HUES6 (cell line): ENCODE measurements around the gene SAMD10.
"Not testable (repeated sequence)": the region's sequence is repeated elsewhere in the genome, so short reads cannot be mapped to it uniquely, and the experiment has no call there.

Experiments
- H3K27ac ChIP-seq: 2 replicates; pipeline ENCODE4 v1.7.0; 2013; ENCODE audit warnings: low read depth, mild to moderate bottlenecking, low read length, inconsistent platforms
- H3K27me3 ChIP-seq: 2 replicates; pipeline ENCODE4 v1.6.1; 2013; ENCODE audit warnings: low read length; ENCODE audit not compliant: control insufficient read depth, insufficient read depth
- H3K36me3 ChIP-seq: 2 replicates; pipeline ENCODE4 v1.6.1; 2013; ENCODE audit warnings: low read length; ENCODE audit not compliant: control insufficient read depth, insufficient read depth
- H3K4me1 ChIP-seq: 2 replicates; pipeline ENCODE4 v1.6.1; 2013; ENCODE audit warnings: low read length; ENCODE audit not compliant: control insufficient read depth, insufficient read depth
- H3K4me3 ChIP-seq: 2 replicates; pipeline ENCODE4 v1.5.1; 2013; ENCODE audit warnings: low read depth, low read length
- H3K9ac ChIP-seq: one replicate; pipeline ENCODE4 v1.6.1; 2013; ENCODE audit warnings: mild to moderate bottlenecking, low read length
- H3K9me3 ChIP-seq: 2 replicates; pipeline ENCODE4 v1.6.1; 2013; ENCODE audit warnings: low read depth, low read length; ENCODE audit not compliant: control insufficient read depth, insufficient read depth

The SAMD10 gene

GRCh38 chr20:63932606-63933160 lies 46.8 kb downstream of the SAMD10 start:
- Histone ChIP-seq H3K9me3 (no peaks in the 10 kb centered on the region), H3K4me1 (no peaks in the 10 kb centered on the region), H3K27me3 (no peaks in the 10 kb centered on the region), H3K9ac (no peak overlapping the region), H3K27ac (no peak overlapping the region), H3K4me3 (no peak overlapping the region), H3K36me3 (peaks cover 61% of the 10 kb centered on the region)

GRCh38 chr20:63931735-63932134 lies 47.7 kb downstream of the SAMD10 start:
- Histone ChIP-seq H3K27me3 (no peaks in the 10 kb centered on the region), H3K4me1 (no peaks in the 10 kb centered on the region), H3K27ac (no peak overlapping the region), H3K36me3 (peaks cover 65% of the 10 kb centered on the region), H3K4me3 (no peak overlapping the region), H3K9ac (no peak overlapping the region), H3K9me3 (no peaks in the 10 kb centered on the region)

DNA sequence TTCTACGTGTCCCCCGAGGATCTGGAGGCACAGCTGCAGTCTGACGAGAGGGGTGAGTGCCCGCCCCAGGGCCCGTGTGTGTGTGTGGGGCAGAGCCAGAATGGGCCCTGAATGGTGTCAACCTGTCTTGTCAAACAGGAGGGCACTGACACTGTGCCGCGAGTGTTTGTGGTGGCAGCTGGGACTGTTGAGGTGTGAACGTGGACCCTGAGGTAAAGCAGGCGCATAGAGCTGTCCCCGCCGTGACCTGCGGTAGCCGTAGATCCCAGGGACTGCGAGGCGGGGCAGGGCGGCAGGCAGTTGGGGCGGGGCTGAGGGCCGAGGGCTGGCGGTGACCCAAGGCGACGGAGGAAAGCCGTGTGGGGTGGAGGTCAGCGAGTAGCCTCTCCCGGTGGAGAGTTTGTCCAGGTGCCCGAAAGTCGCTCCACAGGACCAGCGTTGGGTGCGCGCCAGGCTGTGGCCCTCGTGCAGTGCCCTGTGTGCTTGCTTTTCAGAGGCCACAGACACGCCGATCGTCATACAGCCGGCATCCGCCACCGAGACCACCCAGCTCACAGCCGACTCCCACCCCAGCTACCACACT lies 48.4 kb downstream of the SAMD10 start:
- Histone ChIP-seq H3K27ac (no peak overlapping the region), H3K4me3 (no peak overlapping the region), H3K9ac (no peak overlapping the region), H3K9me3 (no peaks in the 10 kb centered on the region), H3K36me3 (peaks cover 67% of the 10 kb centered on the region), H3K27me3 (no peaks in the 10 kb centered on the region), H3K4me1 (no peaks in the 10 kb centered on the region)

DNA sequence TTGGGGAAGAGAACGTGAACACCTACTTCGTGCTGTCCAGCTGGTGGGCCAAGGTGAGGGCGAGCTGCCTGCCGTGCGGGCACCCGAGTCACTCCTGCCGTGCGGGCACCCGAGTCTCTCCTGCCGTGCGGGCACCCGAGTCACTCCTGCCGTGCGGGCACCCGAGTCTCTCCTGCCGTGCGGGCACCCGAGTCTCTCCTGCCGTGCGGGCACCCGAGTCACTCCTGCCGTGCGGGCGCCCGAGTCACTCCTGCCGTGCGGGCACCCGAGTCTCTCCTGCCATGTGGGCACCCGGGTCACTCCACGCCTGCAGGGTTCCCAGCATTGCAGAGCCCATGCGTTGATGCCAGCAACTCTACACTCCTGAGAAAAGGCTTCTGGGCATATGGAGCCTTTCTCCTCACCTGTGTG lies 50.0 kb downstream of the SAMD10 start:
- H3K36me3 ChIP-seq = peaks cover 60% of the 10 kb centered on the region
- H3K27ac ChIP-seq, H3K4me1 ChIP-seq: not testable (repeated sequence)

DNA sequence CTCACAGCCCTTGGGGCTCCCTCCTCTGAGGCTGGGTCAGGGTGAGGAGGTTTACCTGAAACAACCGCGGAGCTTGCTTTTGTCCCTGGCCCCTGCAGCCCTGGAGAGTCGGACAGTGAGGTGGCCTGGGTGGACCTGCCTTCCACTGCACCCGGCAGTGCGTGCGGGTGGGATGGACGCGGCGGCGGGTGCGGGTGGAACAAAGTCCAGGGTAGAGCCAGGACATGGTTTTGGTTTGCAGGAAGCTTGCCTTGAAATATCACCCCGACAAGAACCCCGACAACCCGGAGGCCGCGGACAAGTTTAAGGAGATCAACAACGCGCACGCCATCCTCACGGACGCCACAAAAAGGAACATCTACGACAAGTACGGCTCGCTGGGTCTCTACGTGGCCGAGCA lies 50.4 kb downstream of the SAMD10 start:
- Histone ChIP-seq H3K9ac (no peak overlapping the region), H3K27ac (no peak overlapping the region), H3K27me3 (no peaks in the 10 kb centered on the region), H3K4me1 (no peaks in the 10 kb centered on the region), H3K4me3 (no peak overlapping the region), H3K36me3 (peaks cover 60% of the 10 kb centered on the region), H3K9me3 (no peaks in the 10 kb centered on the region)

More for the DNA sequence above, 50.0 kb downstream of the SAMD10 start:
- H3K9me3 ChIP-seq, H3K4me3 ChIP-seq, H3K9ac ChIP-seq, H3K27me3 ChIP-seq: not testable (repeated sequence)

DNA sequence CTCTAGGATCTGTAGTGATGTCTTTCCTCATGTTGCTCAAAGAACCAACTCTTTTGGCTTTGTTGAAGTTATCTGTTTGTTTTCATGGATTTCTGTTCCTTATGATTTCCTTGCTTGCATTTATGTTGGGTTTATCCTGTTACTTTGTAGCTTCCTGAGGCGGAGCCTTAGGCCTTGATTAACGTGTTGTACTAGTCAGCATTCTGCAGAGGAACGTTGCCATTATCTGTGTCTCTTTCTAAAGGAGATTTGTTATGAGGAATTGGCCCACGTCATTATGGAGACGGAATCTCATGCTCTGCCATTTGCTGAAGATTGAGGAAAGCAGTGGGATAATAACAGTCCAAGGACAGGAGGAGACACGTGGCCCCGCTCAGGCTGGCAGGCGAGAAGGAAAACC lies 53.1 kb downstream of the SAMD10 start:
- no peak overlapping the region for H3K9ac ChIP-seq
- no peak overlapping the region for H3K27ac ChIP-seq
- H3K4me3 ChIP-seq = no peak overlapping the region
- H3K27me3 ChIP-seq = no peaks in the 10 kb centered on the region
- H3K9me3 ChIP-seq = no peaks in the 10 kb centered on the region
- H3K4me1 ChIP-seq = no peaks in the 10 kb centered on the region
- H3K36me3 ChIP-seq = peaks cover 41% of the 10 kb centered on the region

DNA sequence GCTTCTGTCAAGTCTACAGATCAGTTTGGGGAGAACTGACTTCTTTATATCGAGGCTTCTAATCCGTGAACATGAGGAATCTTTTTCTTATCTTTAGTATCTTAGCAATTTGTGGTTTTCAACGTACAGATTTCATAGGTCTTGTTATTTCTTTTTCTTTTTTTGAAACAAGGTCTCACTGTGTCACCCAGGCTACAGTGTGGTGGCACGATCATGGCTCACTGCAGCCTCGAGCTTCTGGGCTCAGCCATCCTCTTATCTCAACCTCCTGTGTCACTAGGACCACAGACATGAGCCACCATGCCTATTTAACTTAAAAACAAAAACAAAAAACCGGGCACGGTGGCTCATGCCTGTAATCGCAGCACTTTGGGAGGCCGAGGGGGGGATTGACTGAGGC lies 55.2 kb downstream of the SAMD10 start:
- no peaks in the 10 kb centered on the region for H3K27me3 ChIP-seq
- H3K9ac ChIP-seq = no peak overlapping the region
- H3K27ac ChIP-seq = no peak overlapping the region
- H3K36me3 ChIP-seq = peaks cover 27% of the 10 kb centered on the region
- H3K4me1 ChIP-seq = no peaks in the 10 kb centered on the region
- H3K9me3 ChIP-seq = no peaks in the 10 kb centered on the region
- no peak overlapping the region for H3K4me3 ChIP-seq
